ENCODE results near the gene AZU1.
"Not testable (repeated sequence)": the region's sequence is repeated elsewhere in the genome, so short reads cannot be mapped to it uniquely, and the experiment has no call there.

AZU1 gene

GRCh38 chr19:852136-853013 lies 24.7 kb downstream of the AZU1 start, which contains the start of gene ELANE:
Gene ELANE, plus strand, starts transcription at chr19:852303. Its CDS starts 26 bp downstream, at chr19:852329.
- DNase-seq (ENCODE audit: extremely low read depth in 1 of 2, low read depth in 1 of 2), result no peak

- no peak for DNase-seq (ENCODE audit: extremely low read depth in 1 of 2, low read depth in 1 of 2)
Measured at GRCh38 chr19:853014-853585, 25.5 kb downstream of the AZU1 start.

GRCh38 chr19:853614-854220 lies 26.1 kb downstream of the AZU1 start:
- not testable (repeated sequence) for DNase-seq (ENCODE audit: extremely low read depth in 1 of 2, low read depth in 1 of 2)

GRCh38 chr19:854549-854948 lies 26.9 kb downstream of the AZU1 start:
- DNase-seq (ENCODE audit: extremely low read depth in 1 of 2, low read depth in 1 of 2), result no peak

- no peak for DNase-seq (ENCODE audit: extremely low read depth in 1 of 2, low read depth in 1 of 2)
Measured at GRCh38 chr19:855142-855541, 27.5 kb downstream of the AZU1 start.

DNA sequence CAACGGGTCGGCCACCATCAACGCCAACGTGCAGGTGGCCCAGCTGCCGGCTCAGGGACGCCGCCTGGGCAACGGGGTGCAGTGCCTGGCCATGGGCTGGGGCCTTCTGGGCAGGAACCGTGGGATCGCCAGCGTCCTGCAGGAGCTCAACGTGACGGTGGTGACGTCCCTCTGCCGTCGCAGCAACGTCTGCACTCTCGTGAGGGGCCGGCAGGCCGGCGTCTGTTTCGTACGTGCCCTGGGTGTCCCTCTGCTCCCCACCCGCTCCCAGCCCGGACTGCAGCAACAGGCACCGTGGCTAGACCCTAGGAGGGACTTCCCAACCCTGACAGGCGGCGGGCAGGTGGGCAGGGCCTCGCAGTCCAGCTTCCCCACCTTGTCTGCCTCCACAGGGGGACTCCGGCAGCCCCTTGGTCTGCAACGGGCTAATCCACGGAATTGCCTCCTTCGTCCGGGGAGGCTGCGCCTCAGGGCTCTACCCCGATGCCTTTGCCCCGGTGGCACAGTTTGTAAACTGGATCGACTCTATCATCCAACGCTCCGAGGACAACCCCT lies 28.0 kb downstream of the AZU1 start:
- DNase-seq (ENCODE audit: extremely low read depth in 1 of 2, low read depth in 1 of 2), result no peak

GRCh38 chr19:858284-858683 lies 30.6 kb downstream of the AZU1 start:
- DNase-seq (ENCODE audit: extremely low read depth in 1 of 2, low read depth in 1 of 2), result no peak

GRCh38 chr19:858868-859843 lies 31.5 kb downstream of the AZU1 start, which contains the start of gene CFD:
Gene CFD, plus strand, starts transcription at chr19:859664. Its CDS starts 26 bp downstream, at chr19:859690.
- no peak for DNase-seq (ENCODE audit: extremely low read depth in 1 of 2, low read depth in 1 of 2)

DNA sequence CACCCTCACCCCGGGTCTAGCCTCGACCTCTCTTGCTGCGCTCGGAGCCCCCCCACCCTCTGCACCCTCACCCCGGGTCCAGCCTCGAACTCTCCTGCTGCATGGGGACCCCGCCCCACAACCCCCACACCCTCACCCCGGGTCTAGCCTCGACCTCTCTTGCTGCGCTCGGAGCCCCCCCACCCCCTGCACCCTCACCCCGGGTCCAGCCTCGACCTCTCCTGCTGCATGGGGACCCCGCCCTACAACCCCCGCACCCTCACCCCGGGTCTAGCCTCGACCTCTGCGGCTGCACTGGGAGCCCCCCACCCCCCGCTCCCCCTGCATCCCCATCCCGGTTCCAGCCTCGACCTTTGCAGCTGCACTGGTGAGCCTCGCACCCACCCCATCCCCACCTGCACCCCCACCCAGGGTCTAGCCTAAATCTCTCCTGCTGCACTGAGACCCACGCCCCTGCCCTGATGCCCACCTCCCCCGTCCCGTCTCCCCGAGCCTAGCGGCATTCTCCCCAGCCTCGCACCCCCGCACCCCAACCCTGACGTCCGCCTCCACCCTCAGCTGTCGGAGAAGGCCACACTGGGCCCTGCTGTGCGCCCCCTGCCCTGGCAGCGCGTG lies 33.6 kb downstream of the AZU1 start:
- DNase-seq (ENCODE audit: extremely low read depth in 1 of 2, low read depth in 1 of 2), result no peak

- peak; percentile 35 to 62 for DNase-seq (ENCODE audit: extremely low read depth in 1 of 2, low read depth in 1 of 2)
Measured at GRCh38 chr19:861756-862580, 34.3 kb downstream of the AZU1 start.

DNA sequence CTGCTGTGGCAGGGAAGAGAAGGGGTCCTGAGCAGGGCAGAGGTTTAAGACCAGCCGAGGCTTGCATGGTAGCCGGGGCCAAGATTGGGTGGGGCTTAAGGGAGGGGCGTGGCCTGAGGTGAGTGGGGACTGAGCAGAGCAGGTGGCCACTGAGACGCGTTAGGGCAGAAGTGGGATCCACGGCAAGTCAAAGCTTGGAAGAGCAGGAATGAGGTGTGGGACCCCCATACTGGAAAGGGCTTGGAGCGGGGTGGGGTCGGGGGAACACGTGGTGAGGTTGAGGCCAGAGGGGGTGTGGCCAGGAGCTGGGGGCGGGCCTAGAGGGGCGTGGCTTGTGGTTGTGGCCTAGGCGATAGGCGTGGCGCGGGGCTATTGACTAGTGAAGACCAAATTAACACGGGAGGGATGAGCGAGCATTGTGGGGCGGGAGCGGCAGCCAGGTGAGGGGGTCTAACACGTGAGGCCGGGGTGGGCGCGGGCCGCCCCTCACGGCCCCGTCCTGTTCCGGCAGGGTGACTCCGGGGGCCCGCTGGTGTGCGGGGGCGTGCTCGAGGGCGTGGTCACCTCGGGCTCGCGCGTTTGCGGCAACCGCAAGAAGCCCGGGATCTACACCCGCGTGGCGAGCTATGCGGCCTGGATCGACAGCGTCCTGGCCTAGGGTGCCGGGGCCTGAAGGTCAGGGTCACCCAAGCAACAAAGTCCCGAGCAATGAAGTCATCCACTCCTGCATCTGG lies 35.1 kb downstream of the AZU1 start:
- peak; percentile 49 to 70 for DNase-seq (ENCODE audit: extremely low read depth in 1 of 2, low read depth in 1 of 2)

GRCh38 chr19:863315-863620 lies 35.6 kb downstream of the AZU1 start:
- no peak for DNase-seq (ENCODE audit: extremely low read depth in 1 of 2, low read depth in 1 of 2)

DNA sequence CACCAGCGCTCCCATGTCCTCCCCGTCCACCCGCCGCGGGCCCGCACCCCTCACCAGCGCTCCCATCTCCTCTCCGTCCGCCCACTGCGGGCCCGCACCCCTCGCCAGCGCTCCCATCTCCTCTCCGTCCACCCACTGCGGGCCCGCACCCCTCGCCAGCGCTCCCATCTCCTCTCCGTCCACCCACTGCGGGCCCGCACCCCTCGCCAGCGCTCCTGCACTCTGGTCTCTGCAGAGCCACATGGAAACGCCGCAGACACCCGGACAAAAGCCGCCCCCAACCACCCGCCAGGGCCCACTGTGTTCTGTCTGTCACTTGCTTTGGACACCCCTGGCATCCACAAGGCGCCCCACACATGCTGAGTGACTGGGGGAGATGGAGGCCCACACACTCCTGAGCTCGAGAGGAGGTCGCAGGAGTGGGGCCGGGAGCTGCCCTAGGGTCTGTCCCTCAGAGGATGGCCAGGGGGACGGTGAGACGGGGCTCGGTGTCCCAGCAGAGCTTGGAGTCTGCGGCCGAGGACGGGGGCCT lies 39.2 kb downstream of the AZU1 start:
- DNase-seq (ENCODE audit: extremely low read depth in 1 of 2, low read depth in 1 of 2), result no peak

GRCh38 chr19:867301-867793 lies 39.7 kb downstream of the AZU1 start:
- DNase-seq (ENCODE audit: extremely low read depth in 1 of 2, low read depth in 1 of 2), result no peak

DNA sequence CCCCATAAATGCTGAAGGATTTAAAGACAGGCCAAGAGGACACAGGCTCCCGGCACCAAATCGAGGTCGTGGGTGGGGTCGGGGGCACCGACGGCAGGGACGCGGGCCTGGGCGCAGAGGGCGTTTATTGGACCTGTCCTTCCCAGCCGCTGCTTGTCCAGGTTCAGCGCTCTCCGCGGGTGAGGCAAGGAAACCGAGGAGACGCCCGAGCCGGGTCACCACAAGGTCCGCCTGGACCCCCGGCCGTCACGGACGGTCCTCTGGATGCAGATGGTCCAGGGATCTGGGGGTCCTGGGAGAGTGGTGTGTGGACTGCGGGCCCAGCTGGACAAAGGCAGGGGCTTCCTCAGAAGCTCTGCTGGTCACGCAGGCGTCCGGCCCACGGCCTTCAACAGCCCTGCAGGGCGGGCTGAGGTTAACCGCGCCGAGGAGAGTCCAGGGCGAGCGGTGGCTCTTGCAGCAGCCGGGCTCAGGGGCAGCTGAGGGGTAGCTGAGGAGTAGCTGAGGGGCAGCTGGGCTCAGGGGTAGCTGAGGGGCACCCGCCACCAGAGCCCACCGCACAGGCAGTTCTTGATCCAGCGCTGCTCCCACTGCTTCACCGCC lies 40.3 kb downstream of the AZU1 start:
- DNase-seq (ENCODE audit: extremely low read depth in 1 of 2, low read depth in 1 of 2), result no peak

DNA sequence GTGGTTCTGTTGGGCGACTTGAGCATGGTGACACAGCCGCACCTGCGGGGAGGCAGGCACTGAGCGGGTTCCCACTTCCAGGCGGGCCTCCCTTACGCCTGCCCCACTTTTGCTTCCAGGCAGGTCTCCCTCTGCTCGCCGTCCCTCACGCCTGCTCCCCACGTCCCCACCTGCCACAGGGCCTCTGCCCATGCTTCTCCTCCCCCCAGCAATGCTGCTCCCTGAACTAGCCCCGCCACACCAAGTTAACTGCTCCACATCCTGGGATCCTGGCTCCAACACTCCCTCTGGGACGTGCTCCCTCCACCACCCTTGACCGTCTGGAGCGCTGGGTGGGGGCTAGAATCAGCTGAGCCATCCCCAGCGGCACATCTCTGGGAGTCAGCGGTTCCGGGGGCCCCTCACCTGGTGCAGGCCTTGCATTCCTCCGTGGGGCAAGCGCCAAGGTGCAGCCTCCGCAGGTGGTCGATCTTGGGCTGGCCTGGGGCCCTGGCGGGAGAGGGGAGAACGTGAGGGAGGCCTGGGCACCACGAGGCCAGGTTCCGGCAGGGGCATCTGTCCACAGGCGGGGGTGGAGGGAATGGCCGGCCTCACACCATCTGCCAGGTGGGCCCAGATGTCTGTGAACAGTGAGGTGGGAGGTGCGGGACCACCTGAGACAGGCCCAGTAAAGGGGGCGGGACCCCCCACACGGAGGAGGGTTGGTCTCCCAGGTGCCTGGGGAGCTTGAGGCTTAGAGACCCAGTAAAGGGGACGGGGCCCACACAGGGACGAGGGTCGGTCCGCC lies 41.0 kb downstream of the AZU1 start:
- DNase-seq (ENCODE audit: extremely low read depth in 1 of 2, low read depth in 1 of 2), result no peak

All from activated CD8-positive, alpha-beta memory T cell treated with anti-CD3 and anti-CD28 coated beads for 1 hour (primary cell).